Stomach (tissue), 4 donors: ENCODE data around the gene VASH1.

Experiments
- CTCF ChIP-seq, 7 experiments: fragments of 450-650 bp in 4 of 7; fragments of 200-600 bp in 3 of 7; sonication (generic) in 3 of 7; IDR thresholded peaks; one replicate each; pipeline ENCODE4 v1.5.1; 2016 to 2019; ENCODE audit warnings: antibody characterized with exemption in 7 of 7, control low read depth in 2 of 7, mild to moderate bottlenecking in 1 of 7
- EP300 ChIP-seq: sonication (generic); formaldehyde crosslinking; IDR thresholded peaks from one replicate; pipeline ENCODE4 v1.6.1; 2017; ENCODE audit warnings: antibody characterized with exemption
- POLR2A ChIP-seq, 4 donors: fragments of 450-650 bp; IDR thresholded peaks; one replicate each; pipeline ENCODE4 v1.6.1; 2016; ENCODE audit warnings: antibody characterized with exemption in 4 of 4, control low read depth in 2 of 4, mild to moderate bottlenecking in 1 of 4, moderate library complexity in 1 of 4

GRCh38 chr14:76765461-76765931, 4.2 kb downstream of the VASH1 start:
- TF ChIP-seq CTCF (IDR thresholded peaks at IDR 0.05) (no peak), EP300 (no peak), POLR2A (IDR thresholded peaks at IDR 0.05) (no peak)
